ENCODE measurements around the gene TMEM106C. TPM values are rescaled to one million over a fixed set of nuclear protein-coding genes. Genes with fewer than 3 reads are reported as not detected.

TMEM106C gene
- polyA plus RNA-seq, 3 donors = 8.7 to 9.7 (median 9.0) TPM

DNA sequence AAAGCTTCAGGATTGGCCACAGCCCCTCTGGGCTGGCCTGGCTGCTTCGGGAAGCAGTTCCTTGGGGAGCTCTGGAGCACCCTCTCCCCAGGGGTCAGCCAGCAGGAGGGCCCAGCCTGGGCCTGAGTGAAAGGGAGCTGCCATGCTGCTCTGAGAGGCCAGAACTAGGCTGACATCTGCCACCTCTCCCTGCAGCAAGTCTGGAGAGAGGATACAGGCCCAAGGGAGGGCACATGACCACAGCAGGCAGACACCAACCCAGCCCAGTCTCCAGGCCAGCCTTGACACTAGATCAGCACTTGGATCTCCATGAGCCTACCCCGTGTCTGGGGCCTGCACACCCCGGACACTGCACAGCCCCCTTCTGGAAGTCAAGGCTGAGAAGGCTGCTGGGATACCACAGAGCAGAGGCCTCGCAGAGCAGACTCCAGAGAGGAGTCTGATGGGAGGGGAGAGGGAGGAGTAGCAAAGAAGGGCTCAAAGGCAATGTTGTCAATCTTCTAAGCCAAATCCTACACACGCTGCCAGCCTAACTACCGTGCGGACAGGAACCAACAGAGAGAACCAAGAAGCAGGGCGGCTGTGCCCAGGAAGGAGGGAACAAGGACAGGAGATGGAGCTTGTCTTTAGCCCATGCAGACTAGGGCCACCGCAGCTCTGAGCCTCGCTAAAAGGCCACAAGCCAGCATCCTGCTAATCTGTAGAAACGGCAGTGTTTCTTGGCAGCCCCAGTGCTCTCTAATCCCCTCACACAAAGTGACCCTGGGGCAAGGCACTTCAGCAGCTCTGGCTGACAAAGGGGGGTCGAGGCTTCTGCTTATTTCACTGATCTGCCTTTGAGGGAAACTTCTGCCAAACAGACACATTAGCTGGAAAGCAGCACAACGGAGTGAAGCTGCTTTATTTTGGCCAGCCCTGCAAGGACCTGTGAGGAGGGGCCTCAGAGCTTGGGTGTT, 28.0 kb downstream of the TMEM106C start:
- Mint-ChIP-seq H3K27me3 (ENCODE audit: low read depth in 3 of 3) (peaks cover 26 to 65% (median 56%) of the 10 kb centered on the region in 3 donors), H3K4me1 (peaks cover 14% of the 10 kb centered on the region), H3K9me3 (peaks cover 0 to 1% (median 0%) of the 10 kb centered on the region in 7 donors), H3K4me3 (no peak overlapping the region), H3K36me3 (no peaks in the 10 kb centered on the region), H3K27ac (no peak overlapping the region)
- WGBS (ENCODE audit: insufficient coverage) = 87% methylated on average over 7 of the region's 13 CpGs
- Histone ChIP-seq H3K27me3 (ENCODE audit: control insufficient read depth in 2 of 2, insufficient read depth in 2 of 2, low read length in 2 of 2) (peaks cover 0 to 21% of the 10 kb centered on the region in 2 donors), H4K20me1 (ENCODE audit: insufficient read depth, low read length) (no peaks in the 10 kb centered on the region), H2AFZ (ENCODE audit: insufficient read depth, low read depth, low read length, poor library complexity, severe bottlenecking) (no peak overlapping the region), H3K79me2 (ENCODE audit: insufficient read depth, low read length) (no peaks in the 10 kb centered on the region), H3K4me1 (ENCODE audit: control insufficient read depth in 1 of 2, insufficient read depth in 2 of 2, low read length in 2 of 2) (no peaks in the 10 kb centered on the region), H3K4me3 (replicated peaks in 1 of 3; ENCODE audit: low read depth in 2 of 3, low read length in 3 of 3) (no peak overlapping the region), H3K9me3 (replicated peaks in 1 of 2; ENCODE audit: control insufficient read depth in 1 of 2, insufficient read depth in 1 of 2, low read length in 2 of 2) (no peaks in the 10 kb centered on the region), H3K36me3 (replicated peaks in 1 of 2; ENCODE audit: control insufficient read depth in 1 of 2, insufficient read depth in 2 of 2, low read length in 2 of 2) (no peaks in the 10 kb centered on the region), H3K27ac (ENCODE audit: low read depth in 1 of 2, low read length in 2 of 2) (no peak overlapping the region), H3K9ac (ENCODE audit: insufficient read depth, low read length, poor library complexity, severe bottlenecking) (no peak overlapping the region), H3K4me2 (replicated peaks; ENCODE audit: extremely low read depth, low read length, poor library complexity, severe bottlenecking) (no peak overlapping the region)
- DNase-seq = no peak
- intact Hi-C loops (cut with micrococcal nuclease) = no loop called here
- TF ChIP-seq, protein P1, sequence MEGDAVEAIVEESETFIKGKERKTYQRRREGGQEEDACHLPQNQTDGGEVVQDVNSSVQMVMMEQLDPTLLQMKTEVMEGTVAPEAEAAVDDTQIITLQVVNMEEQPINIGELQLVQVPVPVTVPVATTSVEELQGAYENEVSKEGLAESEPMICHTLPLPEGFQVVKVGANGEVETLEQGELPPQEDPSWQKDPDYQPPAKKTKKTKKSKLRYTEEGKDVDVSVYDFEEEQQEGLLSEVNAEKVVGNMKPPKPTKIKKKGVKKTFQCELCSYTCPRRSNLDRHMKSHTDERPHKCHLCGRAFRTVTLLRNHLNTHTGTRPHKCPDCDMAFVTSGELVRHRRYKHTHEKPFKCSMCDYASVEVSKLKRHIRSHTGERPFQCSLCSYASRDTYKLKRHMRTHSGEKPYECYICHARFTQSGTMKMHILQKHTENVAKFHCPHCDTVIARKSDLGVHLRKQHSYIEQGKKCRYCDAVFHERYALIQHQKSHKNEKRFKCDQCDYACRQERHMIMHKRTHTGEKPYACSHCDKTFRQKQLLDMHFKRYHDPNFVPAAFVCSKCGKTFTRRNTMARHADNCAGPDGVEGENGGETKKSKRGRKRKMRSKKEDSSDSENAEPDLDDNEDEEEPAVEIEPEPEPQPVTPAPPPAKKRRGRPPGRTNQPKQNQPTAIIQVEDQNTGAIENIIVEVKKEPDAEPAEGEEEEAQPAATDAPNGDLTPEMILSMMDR (IDR thresholded peaks at IDR 0.05) = no peak

DNA sequence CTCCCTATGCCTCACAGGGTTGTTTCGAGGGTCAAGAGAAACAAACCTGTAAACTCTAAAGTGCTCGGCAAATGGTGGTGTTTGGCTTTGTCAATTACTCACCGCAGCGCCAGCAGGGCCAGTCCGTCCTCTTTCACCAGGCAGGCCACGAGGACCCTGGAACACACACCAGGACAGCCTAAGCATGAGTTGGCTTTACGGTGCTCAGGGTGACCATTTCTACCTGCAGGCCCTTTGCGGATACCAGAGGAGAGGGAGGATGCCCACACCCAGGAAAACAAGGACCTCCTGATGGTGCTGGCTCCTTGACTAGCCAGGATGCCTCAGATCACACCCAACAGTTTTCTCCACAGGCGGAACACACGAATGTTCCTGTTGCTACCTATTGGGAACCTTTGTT, 29.4 kb downstream of the TMEM106C start:
- Histone ChIP-seq H3K27me3 (ENCODE audit: control insufficient read depth in 2 of 2, insufficient read depth in 2 of 2, low read length in 2 of 2) (peaks cover under 1 to 29% of the 10 kb centered on the region in 2 donors), H4K20me1 (ENCODE audit: insufficient read depth, low read length) (no peaks in the 10 kb centered on the region), H3K9me3 (replicated peaks in 1 of 2; ENCODE audit: control insufficient read depth in 1 of 2, insufficient read depth in 1 of 2, low read length in 2 of 2) (no peaks in the 10 kb centered on the region), H3K9ac (ENCODE audit: insufficient read depth, low read length, poor library complexity, severe bottlenecking) (no peak overlapping the region), H3K4me1 (ENCODE audit: control insufficient read depth in 1 of 2, insufficient read depth in 2 of 2, low read length in 2 of 2) (no peaks in the 10 kb centered on the region), H3K36me3 (replicated peaks in 1 of 2; ENCODE audit: control insufficient read depth in 1 of 2, insufficient read depth in 2 of 2, low read length in 2 of 2) (no peaks in the 10 kb centered on the region), H3K4me3 (replicated peaks in 1 of 3; ENCODE audit: low read depth in 2 of 3, low read length in 3 of 3) (no peak overlapping the region), H3K79me2 (ENCODE audit: insufficient read depth, low read length) (no peaks in the 10 kb centered on the region), H3K4me2 (replicated peaks; ENCODE audit: extremely low read depth, low read length, poor library complexity, severe bottlenecking) (no peak overlapping the region), H3K27ac (ENCODE audit: low read depth in 1 of 2, low read length in 2 of 2) (no peak overlapping the region), H2AFZ (ENCODE audit: insufficient read depth, low read depth, low read length, poor library complexity, severe bottlenecking) (no peak overlapping the region)
- intact Hi-C loops (cut with micrococcal nuclease) = no loop called here
- no peak for DNase-seq
- Mint-ChIP-seq H3K27me3 (ENCODE audit: low read depth in 3 of 3) (peaks cover 32 to 65% (median 57%) of the 10 kb centered on the region in 3 donors), H3K4me3 (no peak overlapping the region), H3K9me3 (peaks cover 0 to 1% (median 0%) of the 10 kb centered on the region in 7 donors), H3K4me1 (peaks cover 14% of the 10 kb centered on the region), H3K36me3 (no peaks in the 10 kb centered on the region), H3K27ac (no peak overlapping the region)
- WGBS (ENCODE audit: insufficient coverage) = 100% methylated on average over 8 of the region's 10 CpGs
- TF ChIP-seq, protein P1 (IDR thresholded peaks at IDR 0.05) = no peak
